HepG2 (cell line): ENCODE measurements around the gene LRRC70.

Experiments
- ATF3 ChIP-seq: sonication (generic); formaldehyde crosslinking; IDR thresholded peaks from 2 replicates; pipeline ENCODE4 v1.4.0; 2020; ENCODE audit warnings: missing genetic modification reagents
- CTCF ChIP-seq: sonication (generic); formaldehyde crosslinking; IDR thresholded peaks from 2 replicates; pipeline ENCODE4 v1.5.0; 2020; ENCODE audit warnings: mild to moderate bottlenecking, missing genetic modification reagents, moderate library complexity
- MAFK ChIP-seq, 2 experiments: IDR thresholded peaks in 1 of 2; conservative IDR thresholded peaks in 1 of 2; 2 replicates each; pipeline ENCODE4 v1.6.1; 2011; ENCODE audit warnings: improper control_type of control experiment in 2 of 2, low read length in 2 of 2
- MED1 ChIP-seq: sonication (generic); formaldehyde crosslinking; IDR thresholded peaks from 2 replicates; pipeline ENCODE4 v1.4.0; 2020; ENCODE audit warnings: missing genetic modification reagents
- PHF21A ChIP-seq: sonication (generic); formaldehyde crosslinking; IDR thresholded peaks from 2 replicates; pipeline ENCODE4 v1.5.0; 2020; ENCODE audit warnings: mild to moderate bottlenecking, missing genetic modification reagents
- POLR2A ChIP-seq, 2 experiments: IDR thresholded peaks; 2 replicates each; pipeline ENCODE4 v1.6.1; 2011; ENCODE audit warnings: low read depth in 2 of 2, low read length in 2 of 2, mild to moderate bottlenecking in 1 of 2, moderate library complexity in 1 of 2; ENCODE audit not compliant: insufficient read depth in 1 of 2
- ZNF274 ChIP-seq: sonication (generic); formaldehyde crosslinking; IDR thresholded peaks from 2 replicates; pipeline ENCODE4 v1.5.1; 2020; ENCODE audit warnings: mild to moderate bottlenecking, missing genetic modification reagents

- no peak for TF ChIP-seq ATF3 (CRISPR knock-in tag)
- TF ChIP-seq ZNF274 (CRISPR knock-in tag) = no peak
- TF ChIP-seq CTCF (CRISPR knock-in tag) = no peak
- no peak for TF ChIP-seq MAFK (conservative IDR thresholded peaks at IDR 0.05 in 1 of 2, IDR thresholded peaks at IDR 0.05 in 1 of 2; ENCODE audit: low read length in 2 of 2)
- TF ChIP-seq POLR2A (IDR thresholded peaks at IDR 0.05; ENCODE audit: insufficient read depth in 1 of 2, low read depth in 2 of 2, low read length in 2 of 2) = no peak
- TF ChIP-seq PHF21A (CRISPR knock-in tag) = no peak
- no peak for TF ChIP-seq MED1 (CRISPR knock-in tag)
Measured at GRCh38 chr5:62574599-62574998, 4.0 kb upstream of the LRRC70 start.
